ENCODE data around the gene UBE2K.
"Not testable (repeated sequence)": the region's sequence is repeated elsewhere in the genome, so short reads cannot be mapped to it uniquely, and the experiment has no call there.

UBE2K gene

GRCh38 chr4:39712819-39713607 is 15.1 kb downstream of the UBE2K start:
- DNase-seq (ENCODE audit: low read depth), result no peak
- TF ChIP-seq CTCF (IDR thresholded peaks at IDR 0.05; ENCODE audit: low read length, missing control alignments), result no peak
- H3K4me3 ChIP-seq (replicated peaks; ENCODE audit: low read depth, low read length), result no peak overlapping the region

- no peak overlapping the region for H3K4me3 ChIP-seq (replicated peaks; ENCODE audit: low read depth, low read length)
- TF ChIP-seq CTCF (IDR thresholded peaks at IDR 0.05; ENCODE audit: low read length, missing control alignments), result no peak
- DNase-seq (ENCODE audit: low read depth), result peak; percentile 57
Observed at GRCh38 chr4:39713691-39714090, 15.8 kb downstream of the UBE2K start.

- no peak for DNase-seq (ENCODE audit: low read depth)
- no peak for TF ChIP-seq CTCF (IDR thresholded peaks at IDR 0.05; ENCODE audit: low read length, missing control alignments)
- H3K4me3 ChIP-seq (replicated peaks; ENCODE audit: low read depth, low read length), result no peak overlapping the region
Observed at GRCh38 chr4:39714166-39714565, 16.2 kb downstream of the UBE2K start.

- no peak for DNase-seq (ENCODE audit: low read depth)
- no peak overlapping the region for H3K4me3 ChIP-seq (replicated peaks; ENCODE audit: low read depth, low read length)
- TF ChIP-seq CTCF (IDR thresholded peaks at IDR 0.05; ENCODE audit: low read length, missing control alignments), result no peak
Observed at GRCh38 chr4:39715788-39716187, 17.9 kb downstream of the UBE2K start.

GRCh38 chr4:39716356-39716755 is 18.4 kb downstream of the UBE2K start:
- no peak for DNase-seq (ENCODE audit: low read depth)
- TF ChIP-seq CTCF (IDR thresholded peaks at IDR 0.05; ENCODE audit: low read length, missing control alignments), result no peak
- no peak overlapping the region for H3K4me3 ChIP-seq (replicated peaks; ENCODE audit: low read depth, low read length)

- not testable (repeated sequence) for H3K4me3 ChIP-seq (replicated peaks; ENCODE audit: low read depth, low read length); DNase-seq (ENCODE audit: low read depth)
Observed at GRCh38 chr4:39717743-39718142, 19.8 kb downstream of the UBE2K start.

- H3K4me3 ChIP-seq (replicated peaks; ENCODE audit: low read depth, low read length), result no peak overlapping the region
- no peak for DNase-seq (ENCODE audit: low read depth)
- TF ChIP-seq CTCF (IDR thresholded peaks at IDR 0.05; ENCODE audit: low read length, missing control alignments), result no peak
Observed at GRCh38 chr4:39718366-39719323, 20.7 kb downstream of the UBE2K start.

Data from fibroblast of pulmonary artery (primary cell).